GM18508 (cell line): Measurements from ENCODE around the gene SENP7.

Source experiments
- ATAC-seq: cut with Tn5 transposase; IDR thresholded peaks from one replicate; pipeline ENCODE4 v1.9.1; 2021; ENCODE audit warnings: moderate number of reproducible peaks; ENCODE audit not compliant: insufficient read depth, unreplicated experiment

Gene SENP7

GRCh38 chr3:101278727-101279126 is 234.3 kb downstream of the SENP7 start:
- ATAC-seq: no peak
